Measurements from ENCODE around the gene NFATC3.

The NFATC3 gene

DNA sequence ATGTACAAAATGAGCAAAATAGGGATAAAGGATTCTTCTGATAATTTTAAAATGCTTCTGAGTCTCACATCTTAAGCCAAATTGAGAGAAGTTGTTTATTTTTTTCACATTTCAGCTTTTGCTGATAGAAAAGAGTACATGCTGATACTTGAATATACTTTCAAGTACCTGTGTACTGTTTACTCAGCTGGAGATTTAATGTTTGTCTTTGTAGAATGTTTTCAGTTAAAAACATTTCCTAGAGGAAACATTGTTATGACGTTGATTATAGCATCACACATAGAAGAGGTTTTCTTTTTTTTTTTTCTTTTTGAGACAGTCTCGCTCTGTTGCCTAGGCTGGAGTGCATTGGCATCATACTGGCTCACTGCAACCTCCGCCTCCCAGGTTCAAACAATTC, 131.1 kb downstream of the NFATC3 start:
- no peaks in the 10 kb centered on the region for H3K79me2 ChIP-seq (ENCODE audit: insufficient read depth, low read depth)
- H3K27me3 ChIP-seq (ENCODE audit: insufficient read depth, low read depth) = no peaks in the 10 kb centered on the region
- TF ChIP-seq, protein P1, sequence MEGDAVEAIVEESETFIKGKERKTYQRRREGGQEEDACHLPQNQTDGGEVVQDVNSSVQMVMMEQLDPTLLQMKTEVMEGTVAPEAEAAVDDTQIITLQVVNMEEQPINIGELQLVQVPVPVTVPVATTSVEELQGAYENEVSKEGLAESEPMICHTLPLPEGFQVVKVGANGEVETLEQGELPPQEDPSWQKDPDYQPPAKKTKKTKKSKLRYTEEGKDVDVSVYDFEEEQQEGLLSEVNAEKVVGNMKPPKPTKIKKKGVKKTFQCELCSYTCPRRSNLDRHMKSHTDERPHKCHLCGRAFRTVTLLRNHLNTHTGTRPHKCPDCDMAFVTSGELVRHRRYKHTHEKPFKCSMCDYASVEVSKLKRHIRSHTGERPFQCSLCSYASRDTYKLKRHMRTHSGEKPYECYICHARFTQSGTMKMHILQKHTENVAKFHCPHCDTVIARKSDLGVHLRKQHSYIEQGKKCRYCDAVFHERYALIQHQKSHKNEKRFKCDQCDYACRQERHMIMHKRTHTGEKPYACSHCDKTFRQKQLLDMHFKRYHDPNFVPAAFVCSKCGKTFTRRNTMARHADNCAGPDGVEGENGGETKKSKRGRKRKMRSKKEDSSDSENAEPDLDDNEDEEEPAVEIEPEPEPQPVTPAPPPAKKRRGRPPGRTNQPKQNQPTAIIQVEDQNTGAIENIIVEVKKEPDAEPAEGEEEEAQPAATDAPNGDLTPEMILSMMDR (conservative IDR thresholded peaks at IDR 0.05; ENCODE audit: low read depth, low read length) = no peak
- no peak overlapping the region for H3K27ac ChIP-seq
- no peaks in the 10 kb centered on the region for H3K4me1 ChIP-seq (ENCODE audit: low read depth, poor library complexity, severe bottlenecking)
- no peak overlapping the region for H3K4me3 ChIP-seq (IDR thresholded peaks at IDR 0.05; ENCODE audit: insufficient read depth, low read depth, low read length)
- no peaks in the 10 kb centered on the region for H4K20me1 ChIP-seq (ENCODE audit: insufficient read depth)
- no peak overlapping the region for H2AFZ ChIP-seq (ENCODE audit: low read depth)
- no peak overlapping the region for H3K4me2 ChIP-seq
- no peaks in the 10 kb centered on the region for H3K36me3 ChIP-seq (ENCODE audit: insufficient read depth)
- no peak overlapping the region for H3K9ac ChIP-seq

DNA sequence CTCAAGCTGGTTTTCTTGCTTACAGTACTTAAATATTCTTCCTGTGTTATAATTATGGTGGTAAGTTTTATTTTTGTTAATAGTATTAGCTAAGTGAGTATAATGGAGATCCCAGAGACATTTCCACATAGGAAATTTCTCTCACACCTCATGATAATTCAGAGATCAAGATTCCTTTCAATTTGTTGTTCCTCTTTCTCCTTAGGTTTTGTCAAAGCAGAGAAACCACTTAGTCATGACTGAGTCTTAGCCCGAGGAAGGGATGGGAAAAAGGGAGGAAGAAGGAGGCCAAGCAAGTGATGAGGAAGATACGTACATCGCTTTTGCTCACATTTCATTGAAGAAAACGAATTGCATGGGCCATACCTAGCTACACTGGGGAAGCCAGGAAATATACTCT, 132.3 kb downstream of the NFATC3 start:
- Histone ChIP-seq H3K27ac (no peak overlapping the region), H3K4me2 (no peak overlapping the region), H3K9ac (no peak overlapping the region), H3K27me3 (ENCODE audit: insufficient read depth, low read depth) (no peaks in the 10 kb centered on the region), H3K36me3 (ENCODE audit: insufficient read depth) (no peaks in the 10 kb centered on the region), H3K4me3 (IDR thresholded peaks at IDR 0.05; ENCODE audit: insufficient read depth, low read depth, low read length) (no peak overlapping the region), H4K20me1 (ENCODE audit: insufficient read depth) (no peaks in the 10 kb centered on the region), H3K4me1 (ENCODE audit: low read depth, poor library complexity, severe bottlenecking) (no peaks in the 10 kb centered on the region), H3K79me2 (ENCODE audit: insufficient read depth, low read depth) (no peaks in the 10 kb centered on the region), H2AFZ (ENCODE audit: low read depth) (no peak overlapping the region)
- TF ChIP-seq, protein P1 (conservative IDR thresholded peaks at IDR 0.05; ENCODE audit: low read depth, low read length) = no peak

DNA sequence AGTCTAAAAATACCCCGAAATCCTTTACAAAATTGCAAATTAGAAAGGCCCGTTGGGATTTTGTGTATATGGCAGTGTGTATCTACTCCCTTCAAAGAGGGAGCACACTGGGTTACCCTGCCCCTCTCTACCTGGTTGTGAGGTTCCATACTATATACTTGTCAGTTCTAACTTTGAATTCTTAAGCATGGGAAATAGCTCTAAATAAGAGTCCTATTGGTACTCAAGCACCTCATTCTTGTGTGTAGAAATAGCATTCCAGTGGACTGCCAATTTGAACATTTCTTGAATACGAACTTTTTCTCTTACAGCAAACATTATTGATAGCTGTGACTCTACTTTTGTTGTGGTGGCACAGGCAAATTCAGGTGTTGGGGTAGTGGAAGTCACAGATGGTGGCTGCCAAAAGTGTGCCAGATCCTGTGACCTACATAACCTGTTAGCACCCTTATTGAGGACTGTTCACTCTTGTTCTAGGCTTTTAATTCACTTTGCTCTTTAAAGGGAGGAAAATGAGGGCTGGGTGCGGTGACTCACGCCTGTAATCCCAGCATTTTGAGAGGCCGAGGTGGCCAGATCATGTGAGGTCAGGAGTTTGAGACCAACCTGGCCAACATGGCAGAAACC, 134.7 kb downstream of the NFATC3 start:
- no peaks in the 10 kb centered on the region for H3K79me2 ChIP-seq (ENCODE audit: insufficient read depth, low read depth)
- no peak overlapping the region for H3K9ac ChIP-seq
- H3K4me1 ChIP-seq (ENCODE audit: low read depth, poor library complexity, severe bottlenecking) = no peaks in the 10 kb centered on the region
- no peaks in the 10 kb centered on the region for H4K20me1 ChIP-seq (ENCODE audit: insufficient read depth)
- no peak overlapping the region for H3K27ac ChIP-seq
- no peak overlapping the region for H3K4me2 ChIP-seq
- no peak overlapping the region for H2AFZ ChIP-seq (ENCODE audit: low read depth)
- no peaks in the 10 kb centered on the region for H3K27me3 ChIP-seq (ENCODE audit: insufficient read depth, low read depth)
- H3K36me3 ChIP-seq (ENCODE audit: insufficient read depth) = no peaks in the 10 kb centered on the region
- H3K4me3 ChIP-seq (IDR thresholded peaks at IDR 0.05; ENCODE audit: insufficient read depth, low read depth, low read length) = no peak overlapping the region
- TF ChIP-seq, protein P1 (conservative IDR thresholded peaks at IDR 0.05; ENCODE audit: low read depth, low read length) = no peak

DNA sequence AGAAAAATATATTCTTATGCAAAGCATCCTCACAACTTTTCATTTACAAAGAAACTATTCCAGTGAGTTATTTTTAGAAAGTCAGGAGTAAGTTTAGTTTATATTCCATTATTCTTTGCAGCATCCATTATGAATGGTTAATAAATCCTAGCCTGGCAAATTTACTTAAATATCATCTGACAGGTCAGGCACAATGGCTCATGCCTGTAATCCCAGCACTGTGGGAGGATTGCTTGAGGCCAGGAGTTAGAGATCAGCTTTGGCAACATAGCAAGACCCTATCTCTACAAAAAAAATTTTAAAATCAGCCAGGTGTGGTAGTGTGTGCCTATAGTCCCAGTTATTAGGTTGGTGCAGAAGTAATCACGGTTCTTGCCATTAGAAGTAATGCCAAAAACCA, 137.9 kb downstream of the NFATC3 start:
- TF ChIP-seq, protein P1 (conservative IDR thresholded peaks at IDR 0.05; ENCODE audit: low read depth, low read length) = no peak
- Histone ChIP-seq H2AFZ (ENCODE audit: low read depth) (no peak overlapping the region), H3K4me3 (IDR thresholded peaks at IDR 0.05; ENCODE audit: insufficient read depth, low read depth, low read length) (no peak overlapping the region), H3K9ac (no peak overlapping the region), H3K27me3 (ENCODE audit: insufficient read depth, low read depth) (no peaks in the 10 kb centered on the region), H3K79me2 (ENCODE audit: insufficient read depth, low read depth) (no peaks in the 10 kb centered on the region), H3K36me3 (ENCODE audit: insufficient read depth) (no peaks in the 10 kb centered on the region), H3K4me1 (ENCODE audit: low read depth, poor library complexity, severe bottlenecking) (peaks cover 15% of the 10 kb centered on the region), H3K4me2 (no peak overlapping the region), H3K27ac (no peak overlapping the region), H4K20me1 (ENCODE audit: insufficient read depth) (no peaks in the 10 kb centered on the region)

Data from KMS-11 (cell line).